ENCODE measurements around the gene BRSK2. TPM values are rescaled to one million over a fixed set of nuclear protein-coding genes. Genes with fewer than 3 reads are reported as not detected.

BRSK2 gene
- total and polyA plus RNA-seq, 9 of the 15 experiments (the other 6 are each of a cell fraction or from before 2014, with no cell fraction given) = 0.06 to 0.52 (median 0.18) TPM; not detected in 5

DNA sequence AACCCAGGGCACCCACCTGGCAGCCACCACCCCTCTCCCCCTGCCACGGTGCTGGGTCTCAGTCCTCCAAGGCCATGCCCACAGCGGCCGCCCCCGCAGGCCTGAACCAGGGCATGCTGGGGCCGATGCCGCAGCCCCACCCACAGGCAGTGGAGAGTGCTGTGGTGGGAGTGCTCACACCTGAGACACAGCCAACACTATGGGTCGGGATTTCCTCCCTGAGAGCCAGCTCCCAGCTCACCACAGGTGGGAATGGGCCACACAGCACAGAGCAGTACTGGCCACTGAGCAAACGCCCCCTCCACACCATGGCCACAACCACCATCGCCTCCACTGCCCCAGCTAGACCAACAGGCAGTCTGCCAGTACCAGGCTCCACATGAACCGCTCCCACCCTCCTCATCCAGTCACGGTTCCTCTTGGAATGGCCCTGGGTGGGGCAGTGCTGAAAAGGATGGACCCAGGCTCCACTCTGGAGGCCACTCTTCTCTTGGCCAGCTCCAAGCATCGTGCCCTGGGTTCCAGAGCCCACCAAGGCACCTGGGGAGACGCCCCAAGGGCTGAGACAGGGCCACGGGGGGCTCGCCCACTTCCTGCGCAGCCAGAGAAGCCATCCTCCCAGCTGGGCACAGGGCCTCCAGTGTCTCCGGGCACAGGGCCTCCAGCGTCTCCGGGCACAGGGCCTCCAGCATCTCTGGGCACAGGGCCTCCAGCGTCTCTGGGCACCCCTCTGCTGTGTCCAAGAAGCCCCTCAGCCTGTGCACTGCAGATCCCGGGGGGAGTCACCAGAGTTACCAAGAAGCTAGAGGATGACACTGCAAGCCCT lies 82.7 kb downstream of the BRSK2 start:
- no peaks in the 10 kb centered on the region for H3K79me2 ChIP-seq (ENCODE audit: control insufficient read depth, insufficient read depth, low read length)
- H2AFZ ChIP-seq (ENCODE audit: low read depth, low read length) = no peak overlapping the region
- WGBS (ENCODE audit: insufficient coverage, low coverage, missing lambda C conversion rate) = 73% methylated on average over 10 of the region's 21 CpGs
- DNase-seq (ENCODE audit: extremely low read depth in 1 of 4, low spot score in 3 of 4) = no peak
- CTCF ChIA-PET (ENCODE audit: low intra/inter-chr PET ratio) = no interaction called here
- H3K27me3 ChIP-seq (ENCODE audit: control insufficient read depth in 2 of 2, insufficient read depth in 2 of 2, low read length in 2 of 2) = no peaks in the 10 kb centered on the region
- H3K27ac ChIP-seq (ENCODE audit: extremely low read depth, low read depth, low read length) = no peak overlapping the region
- POLR2A ChIA-PET = interaction anchor here (0.6 to 0.7 kb wide), 2 partner anchors 8 to 134 kb away, joined by 3 to 4 read pairs; no protein-coding TSS in a partner anchor
- H3K4me3 ChIP-seq = no peak overlapping the region
- BruUV-seq (replicated peaks) = no TSS peak
- FAIRE-seq = no peak
- peaks cover 7% of the 10 kb centered on the region; the same call in 1 of the 3 replicates for H3K36me3 ChIP-seq (ENCODE audit: control insufficient read depth, insufficient read depth, low read length)
- in situ Hi-C loops (cut with MboI) = no loop called here
- no peak for ATAC-seq
- peak; percentile 16; the same call in 1 of the 2 replicates for TF ChIP-seq POLR2G (IDR thresholded peaks at IDR 0.05; ENCODE audit: low read depth, low read length)
- no peak for TF ChIP-seq TAF1 (IDR thresholded peaks at IDR 0.05; ENCODE audit: control insufficient read depth, extremely low read depth, insufficient read depth, low read length, severe bottlenecking)
- peaks cover 0 to 21% of the 10 kb centered on the region in 2 experiments; a peak in 2 of 5 replicates for H3K4me1 ChIP-seq (replicated peaks in 1 of 2; ENCODE audit: control insufficient read depth in 2 of 2, insufficient read depth in 2 of 2, low read length in 2 of 2)
- no peaks in the 10 kb centered on the region for H3K9me1 ChIP-seq (ENCODE audit: control insufficient read depth, insufficient read depth, low read length)
- H4K20me1 ChIP-seq (replicated peaks; ENCODE audit: control insufficient read depth, insufficient read depth, low read length) = 0 out of 2 replicates have a peak, but pooled peaks cover 9% of the 10 kb centered on the region
- no peak overlapping the region for H3K4me2 ChIP-seq (ENCODE audit: insufficient read depth, low read length)
- intact Hi-C loops (cut with micrococcal nuclease) = no loop called here
- no peak overlapping the region for H3K9ac ChIP-seq (ENCODE audit: insufficient read depth in 1 of 2, low read depth in 2 of 2, low read length in 2 of 2)
- H3K9me3 ChIP-seq (replicated peaks; ENCODE audit: control insufficient read depth, insufficient read depth, low read depth, low read length) = no peaks in the 10 kb centered on the region

DNA sequence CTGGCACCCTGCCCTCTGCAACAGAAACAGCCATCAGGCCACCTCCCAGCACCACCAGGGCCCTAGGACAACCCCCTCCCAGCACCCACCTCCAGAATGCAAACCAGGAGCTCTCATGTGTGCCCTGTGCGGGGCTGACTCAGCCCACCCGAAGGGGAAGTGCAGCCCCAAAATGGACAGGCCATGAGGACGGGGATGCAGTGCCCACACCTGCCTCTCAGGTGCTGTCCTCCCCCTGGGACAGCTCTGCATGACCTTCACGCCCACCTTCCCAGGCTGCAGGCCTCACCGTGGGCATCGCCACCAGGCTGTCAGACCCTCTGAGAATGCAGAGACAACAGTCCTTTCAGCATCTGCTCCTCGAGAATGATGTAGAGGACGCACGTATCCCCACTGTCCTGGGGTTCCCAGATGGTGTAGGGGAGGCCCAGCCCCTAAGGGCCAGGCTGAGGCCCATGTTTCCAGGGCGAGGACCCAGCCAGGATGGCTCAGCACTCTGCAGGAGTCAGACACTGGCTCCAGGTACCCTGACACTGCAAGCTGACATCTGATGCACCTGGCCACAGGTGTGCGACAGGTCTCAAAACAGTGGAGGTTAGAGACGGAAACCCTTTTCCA lies 83.4 kb downstream of the BRSK2 start:
- POLR2A ChIA-PET = interaction anchor here (0.7 kb wide), 1 partner anchor 9 kb away, joined by 3 read pairs; no protein-coding TSS in a partner anchor
- H2AFZ ChIP-seq (ENCODE audit: low read depth, low read length) = no peak overlapping the region
- intact Hi-C loops (cut with micrococcal nuclease) (no loop called here), in situ Hi-C loops (cut with MboI) (no loop called here)
- H3K9me3 ChIP-seq (replicated peaks; ENCODE audit: control insufficient read depth, insufficient read depth, low read depth, low read length) = no peaks in the 10 kb centered on the region
- H3K9me1 ChIP-seq (ENCODE audit: control insufficient read depth, insufficient read depth, low read length) = no peaks in the 10 kb centered on the region
- 0 out of 2 replicates have a peak, but pooled peaks cover 5% of the 10 kb centered on the region for H4K20me1 ChIP-seq (replicated peaks; ENCODE audit: control insufficient read depth, insufficient read depth, low read length)
- TF ChIP-seq NUFIP1 (IDR thresholded peaks at IDR 0.05; ENCODE audit: partially characterized antibody) (no peak), NFYB (IDR thresholded peaks at IDR 0.05; ENCODE audit: extremely low read depth, insufficient read length) (no peak), HNRNPK (IDR thresholded peaks at IDR 0.05; ENCODE audit: low read depth, low read length, poor library complexity, severe bottlenecking) (no peak), ZNF121 (CRISPR knock-in tag; conservative IDR thresholded peaks at IDR 0.05) (no peak), TAL1 (IDR thresholded peaks at IDR 0.05) (no peak), ZNF830 (CRISPR knock-in tag; IDR thresholded peaks at IDR 0.05) (no peak), YBX1 (IDR thresholded peaks at IDR 0.05) (no peak)
- TF ChIP-seq, protein P1, sequence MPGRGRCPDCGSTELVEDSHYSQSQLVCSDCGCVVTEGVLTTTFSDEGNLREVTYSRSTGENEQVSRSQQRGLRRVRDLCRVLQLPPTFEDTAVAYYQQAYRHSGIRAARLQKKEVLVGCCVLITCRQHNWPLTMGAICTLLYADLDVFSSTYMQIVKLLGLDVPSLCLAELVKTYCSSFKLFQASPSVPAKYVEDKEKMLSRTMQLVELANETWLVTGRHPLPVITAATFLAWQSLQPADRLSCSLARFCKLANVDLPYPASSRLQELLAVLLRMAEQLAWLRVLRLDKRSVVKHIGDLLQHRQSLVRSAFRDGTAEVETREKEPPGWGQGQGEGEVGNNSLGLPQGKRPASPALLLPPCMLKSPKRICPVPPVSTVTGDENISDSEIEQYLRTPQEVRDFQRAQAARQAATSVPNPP (IDR thresholded peaks at IDR 0.05; ENCODE audit: borderline replicate concordance, insufficient read depth, insufficient read length) = no peak
- H3K4me1 ChIP-seq (replicated peaks in 1 of 2; ENCODE audit: control insufficient read depth in 2 of 2, insufficient read depth in 2 of 2, low read length in 2 of 2) = peaks cover 0 to 14% of the 10 kb centered on the region in 2 experiments; a peak in 2 of 5 replicates
- H3K27me3 ChIP-seq (ENCODE audit: control insufficient read depth in 2 of 2, insufficient read depth in 2 of 2, low read length in 2 of 2) = no peaks in the 10 kb centered on the region
- H3K4me3 ChIP-seq = no peak overlapping the region
- FAIRE-seq = no peak
- WGBS (ENCODE audit: insufficient coverage, low coverage, missing lambda C conversion rate) = 77% methylated on average over 11 of the region's 12 CpGs
- DNase-seq (ENCODE audit: extremely low read depth in 1 of 4, low spot score in 3 of 4) = no peak
- H3K79me2 ChIP-seq (ENCODE audit: control insufficient read depth, insufficient read depth, low read length) = no peaks in the 10 kb centered on the region
- peaks cover 7% of the 10 kb centered on the region; the same call in 1 of the 3 replicates for H3K36me3 ChIP-seq (ENCODE audit: control insufficient read depth, insufficient read depth, low read length)
- H3K9ac ChIP-seq (ENCODE audit: insufficient read depth in 1 of 2, low read depth in 2 of 2, low read length in 2 of 2) = no peak overlapping the region
- no peak for ATAC-seq
- H3K4me2 ChIP-seq (ENCODE audit: insufficient read depth, low read length) = no peak overlapping the region
- BruUV-seq (replicated peaks) = no TSS peak
- H3K27ac ChIP-seq (ENCODE audit: extremely low read depth, low read depth, low read length) = no peak overlapping the region
- CTCF ChIA-PET (ENCODE audit: low intra/inter-chr PET ratio) = no interaction called here

All from K562 (cell line).